ENCODE results near the gene TWIST2.
A peak's percentile ranks its signal among the peaks of the same experiment; 100 is the strongest.

Gene TWIST2

GRCh38 chr2:238835726-238836301 lies 12.1 kb upstream of the TWIST2 start:
- TF ChIP-seq ZNF274 (IDR thresholded peaks at IDR 0.05; ENCODE audit: low read depth, low read length): no peak
- H3K36me3 ChIP-seq (ENCODE audit: insufficient read depth, insufficient read length, low read length): no peaks in the 10 kb centered on the region
- peaks cover 3% of the 10 kb centered on the region for H3K27me3 ChIP-seq (ENCODE audit: insufficient read depth, insufficient read length)
- peaks cover 15% of the 10 kb centered on the region; the same call in 1 of the 2 replicates for H3K9me3 ChIP-seq (ENCODE audit: insufficient read depth, low read length)
- no peaks in the 10 kb centered on the region for H3K4me1 ChIP-seq (ENCODE audit: insufficient read depth, insufficient read length)
- no peak overlapping the region for H3K9ac ChIP-seq (ENCODE audit: insufficient read length, low read depth)
- DNase-seq (ENCODE audit: low read depth, low spot score): no peak
- H3K4me3 ChIP-seq (ENCODE audit: insufficient read length, low read depth): no peak overlapping the region

- Histone ChIP-seq H3K4me3 (ENCODE audit: insufficient read length, low read depth) (no peak overlapping the region), H3K9me3 (ENCODE audit: insufficient read depth, low read length) (peaks cover 15% of the 10 kb centered on the region; the same call in 1 of the 2 replicates), H3K9ac (ENCODE audit: insufficient read length, low read depth) (no peak overlapping the region), H3K36me3 (ENCODE audit: insufficient read depth, insufficient read length, low read length) (no peaks in the 10 kb centered on the region), H3K27me3 (ENCODE audit: insufficient read depth, insufficient read length) (peaks cover 8% of the 10 kb centered on the region), H3K4me1 (ENCODE audit: insufficient read depth, insufficient read length) (no peaks in the 10 kb centered on the region)
- TF ChIP-seq ZNF274 (IDR thresholded peaks at IDR 0.05; ENCODE audit: low read depth, low read length): no peak
- no peak for TF ChIP-seq YY1 (IDR thresholded peaks at IDR 0.05; ENCODE audit: insufficient read depth, insufficient read length)
- TF ChIP-seq SUZ12 (IDR thresholded peaks at IDR 0.05; ENCODE audit: extremely low read depth, insufficient read depth, insufficient read length): no peak
- no peak for DNase-seq (ENCODE audit: low read depth, low spot score)
Measured at GRCh38 chr2:238838786-238839327, 9.0 kb upstream of the TWIST2 start.

- Histone ChIP-seq H3K36me3 (ENCODE audit: insufficient read depth, insufficient read length, low read length) (no peaks in the 10 kb centered on the region), H3K4me3 (ENCODE audit: insufficient read length, low read depth) (no peak overlapping the region), H3K4me1 (ENCODE audit: insufficient read depth, insufficient read length) (no peaks in the 10 kb centered on the region), H3K9me3 (ENCODE audit: insufficient read depth, low read length) (peaks cover 15% of the 10 kb centered on the region; the same call in 1 of the 2 replicates), H3K27me3 (ENCODE audit: insufficient read depth, insufficient read length) (peaks cover 14% of the 10 kb centered on the region), H3K9ac (ENCODE audit: insufficient read length, low read depth) (no peak overlapping the region)
- TF ChIP-seq YY1 (IDR thresholded peaks at IDR 0.05; ENCODE audit: insufficient read depth, insufficient read length) (no peak), ZNF274 (IDR thresholded peaks at IDR 0.05; ENCODE audit: low read depth, low read length) (no peak), SUZ12 (IDR thresholded peaks at IDR 0.05; ENCODE audit: extremely low read depth, insufficient read depth, insufficient read length) (no peak)
- DNase-seq (ENCODE audit: low read depth, low spot score): no peak
Measured at GRCh38 chr2:238839428-238839827, 8.5 kb upstream of the TWIST2 start.

GRCh38 chr2:238841542-238842164 lies 6.2 kb upstream of the TWIST2 start:
- TF ChIP-seq ZNF274 (IDR thresholded peaks at IDR 0.05; ENCODE audit: low read depth, low read length) (no peak), YY1 (IDR thresholded peaks at IDR 0.05; ENCODE audit: insufficient read depth, insufficient read length) (no peak), SUZ12 (IDR thresholded peaks at IDR 0.05; ENCODE audit: extremely low read depth, insufficient read depth, insufficient read length) (no peak)
- H3K9me3 ChIP-seq (ENCODE audit: insufficient read depth, low read length): peaks cover 15% of the 10 kb centered on the region; the same call in 1 of the 2 replicates
- H3K36me3 ChIP-seq (ENCODE audit: insufficient read depth, insufficient read length, low read length): no peaks in the 10 kb centered on the region
- peaks cover 35% of the 10 kb centered on the region for H3K27me3 ChIP-seq (ENCODE audit: insufficient read depth, insufficient read length)
- H3K4me3 ChIP-seq (ENCODE audit: insufficient read length, low read depth): no peak overlapping the region
- H3K9ac ChIP-seq (ENCODE audit: insufficient read length, low read depth): no peak overlapping the region
- DNase-seq (ENCODE audit: low read depth, low spot score): no peak
- no peaks in the 10 kb centered on the region for H3K4me1 ChIP-seq (ENCODE audit: insufficient read depth, insufficient read length)

GRCh38 chr2:238843476-238843875 lies 4.4 kb upstream of the TWIST2 start:
- no peak overlapping the region for H3K9ac ChIP-seq (ENCODE audit: insufficient read length, low read depth)
- TF ChIP-seq ZNF274 (IDR thresholded peaks at IDR 0.05; ENCODE audit: low read depth, low read length): no peak
- TF ChIP-seq YY1 (IDR thresholded peaks at IDR 0.05; ENCODE audit: insufficient read depth, insufficient read length): no peak
- no peak for TF ChIP-seq SUZ12 (IDR thresholded peaks at IDR 0.05; ENCODE audit: extremely low read depth, insufficient read depth, insufficient read length)
- peaks cover 51% of the 10 kb centered on the region for H3K27me3 ChIP-seq (ENCODE audit: insufficient read depth, insufficient read length)
- no peak for DNase-seq (ENCODE audit: low read depth, low spot score)
- no peak overlapping the region for H3K4me3 ChIP-seq (ENCODE audit: insufficient read length, low read depth)
- no peaks in the 10 kb centered on the region for H3K36me3 ChIP-seq (ENCODE audit: insufficient read depth, insufficient read length, low read length)
- peaks cover 11% of the 10 kb centered on the region; the same call in 1 of the 2 replicates for H3K9me3 ChIP-seq (ENCODE audit: insufficient read depth, low read length)
- H3K4me1 ChIP-seq (ENCODE audit: insufficient read depth, insufficient read length): peaks cover 5% of the 10 kb centered on the region

GRCh38 chr2:238845583-238846377 lies 2.1 kb upstream of the TWIST2 start:
- H3K36me3 ChIP-seq (ENCODE audit: insufficient read depth, insufficient read length, low read length): no peaks in the 10 kb centered on the region
- no peaks in the 10 kb centered on the region for H3K9me3 ChIP-seq (ENCODE audit: insufficient read depth, low read length)
- no peak for DNase-seq (ENCODE audit: low read depth, low spot score)
- H3K4me3 ChIP-seq (ENCODE audit: insufficient read length, low read depth): no peak overlapping the region
- peak overlapping the region; percentile 79 for H3K9ac ChIP-seq (ENCODE audit: insufficient read length, low read depth)
- H3K4me1 ChIP-seq (ENCODE audit: insufficient read depth, insufficient read length): peaks cover 5% of the 10 kb centered on the region
- TF ChIP-seq SUZ12 (IDR thresholded peaks at IDR 0.05; ENCODE audit: extremely low read depth, insufficient read depth, insufficient read length) (no peak), ZNF274 (IDR thresholded peaks at IDR 0.05; ENCODE audit: low read depth, low read length) (no peak), YY1 (IDR thresholded peaks at IDR 0.05; ENCODE audit: insufficient read depth, insufficient read length) (no peak)
- H3K27me3 ChIP-seq (ENCODE audit: insufficient read depth, insufficient read length): peaks cover 74% of the 10 kb centered on the region

- TF ChIP-seq SUZ12 (IDR thresholded peaks at IDR 0.05; ENCODE audit: extremely low read depth, insufficient read depth, insufficient read length): no peak
- Histone ChIP-seq H3K27me3 (ENCODE audit: insufficient read depth, insufficient read length) (peaks cover 79% of the 10 kb centered on the region), H3K4me3 (ENCODE audit: insufficient read length, low read depth) (peak overlapping the region; percentile 80), H3K9ac (ENCODE audit: insufficient read length, low read depth) (peak overlapping the region; percentile 79), H3K4me1 (ENCODE audit: insufficient read depth, insufficient read length) (peaks cover 5% of the 10 kb centered on the region), H3K36me3 (ENCODE audit: insufficient read depth, insufficient read length, low read length) (no peaks in the 10 kb centered on the region), H3K9me3 (ENCODE audit: insufficient read depth, low read length) (no peaks in the 10 kb centered on the region)
- no peak for DNase-seq (ENCODE audit: low read depth, low spot score)
Measured at GRCh38 chr2:238846378-238846627, 1.6 kb upstream of the TWIST2 start.

Data from NT2/D1 (cell line).